Muscle layer of duodenum (tissue), 2 donors: ENCODE data around the gene NUDT9.
"Not testable (repeated sequence)": the region's sequence is repeated elsewhere in the genome, so short reads cannot be mapped to it uniquely, and the experiment has no call there.

Experiments used
- H3K27ac ChIP-seq: one replicate; pipeline ENCODE4 v1.7.0; 2013; ENCODE audit warnings: mild to moderate bottlenecking, low read length
- H3K27me3 ChIP-seq: one replicate; pipeline ENCODE4 v1.7.0; 2013; ENCODE audit warnings: low read depth, mild to moderate bottlenecking, control low read depth, low read length
- H3K36me3 ChIP-seq, 2 donors: one replicate each; pipeline ENCODE4 v1.7.0; 2013; ENCODE audit warnings: low read length in 2 of 2, control low read depth in 1 of 2, mild to moderate bottlenecking in 1 of 2; ENCODE audit not compliant: insufficient read depth in 2 of 2, control insufficient read depth in 1 of 2
- H3K4me1 ChIP-seq, 2 donors: one replicate each; pipeline ENCODE4 v1.7.0; 2013; ENCODE audit warnings: low read length in 2 of 2, mild to moderate bottlenecking in 2 of 2, control low read depth in 1 of 2, moderate library complexity in 1 of 2; ENCODE audit not compliant: insufficient read depth in 2 of 2, control insufficient read depth in 1 of 2
- H3K4me3 ChIP-seq, 2 donors: one replicate each; pipeline ENCODE4 v1.7.0; 2013; ENCODE audit warnings: low read length in 2 of 2, low read depth in 1 of 2, mild to moderate bottlenecking in 1 of 2
- H3K9me3 ChIP-seq, 2 donors: one replicate each; pipeline ENCODE4 v1.7.0; 2013; ENCODE audit warnings: low read length in 2 of 2, control low read depth in 1 of 2, mild to moderate bottlenecking in 1 of 2; ENCODE audit not compliant: control insufficient read depth in 1 of 2
- donor health status: healthy.

The NUDT9 gene

GRCh38 chr4:87426865-87427517 lies 4.6 kb downstream of the NUDT9 start:
- H3K9me3 ChIP-seq: no peaks in the 10 kb centered on the region
- no peaks in the 10 kb centered on the region for H3K36me3 ChIP-seq
- no peak overlapping the region for H3K27ac ChIP-seq
- H3K27me3 ChIP-seq: no peaks in the 10 kb centered on the region
- H3K4me1 ChIP-seq: peaks cover 3 to 9% of the 10 kb centered on the region in 2 donors
- H3K4me3 ChIP-seq: no peak overlapping the region

GRCh38 chr4:87427518-87427868 lies 5.1 kb downstream of the NUDT9 start:
- H3K4me1 ChIP-seq: peaks cover 3 to 9% of the 10 kb centered on the region in 2 donors
- no peak overlapping the region for H3K4me3 ChIP-seq
- H3K27ac ChIP-seq: no peak overlapping the region
- H3K36me3 ChIP-seq: no peaks in the 10 kb centered on the region
- no peaks in the 10 kb centered on the region for H3K9me3 ChIP-seq
- H3K27me3 ChIP-seq: no peaks in the 10 kb centered on the region

GRCh38 chr4:87428979-87429378 lies 6.6 kb downstream of the NUDT9 start:
- Histone ChIP-seq H3K9me3 (no peaks in the 10 kb centered on the region), H3K27ac (no peak overlapping the region), H3K4me1 (peaks cover 0 to 3% of the 10 kb centered on the region in 2 donors), H3K4me3 (no peak overlapping the region), H3K36me3 (no peaks in the 10 kb centered on the region), H3K27me3 (no peaks in the 10 kb centered on the region)

GRCh38 chr4:87430038-87430437 lies 7.7 kb downstream of the NUDT9 start:
- no peaks in the 10 kb centered on the region for H3K4me1 ChIP-seq

GRCh38 chr4:87433342-87433741 lies 11.0 kb downstream of the NUDT9 start:
- no peak overlapping the region for H3K27ac ChIP-seq
- no peaks in the 10 kb centered on the region for H3K4me1 ChIP-seq
- no peaks in the 10 kb centered on the region for H3K27me3 ChIP-seq
- H3K9me3 ChIP-seq: no peaks in the 10 kb centered on the region
- no peak overlapping the region for H3K4me3 ChIP-seq
- peaks cover 3 to 7% of the 10 kb centered on the region in 2 donors for H3K36me3 ChIP-seq

More at GRCh38 chr4:87430038-87430437, 7.7 kb downstream of the NUDT9 start:
- no peaks in the 10 kb centered on the region for H3K9me3 ChIP-seq
- H3K36me3 ChIP-seq: peaks cover 0 to 2% of the 10 kb centered on the region in 2 donors
- H3K4me3 ChIP-seq: no peak overlapping the region
- H3K27ac ChIP-seq: no peak overlapping the region
- H3K27me3 ChIP-seq: no peaks in the 10 kb centered on the region

GRCh38 chr4:87442889-87443288 lies 20.5 kb downstream of the NUDT9 start:
- Histone ChIP-seq H3K36me3 (peaks cover 14 to 40% of the 10 kb centered on the region in 2 donors), H3K27ac (no peak overlapping the region), H3K4me1 (peaks cover 0 to 4% of the 10 kb centered on the region in 2 donors), H3K27me3 (no peaks in the 10 kb centered on the region), H3K9me3 (no peaks in the 10 kb centered on the region), H3K4me3 (no peak overlapping the region)

GRCh38 chr4:87444741-87445140 lies 22.4 kb downstream of the NUDT9 start:
- Histone ChIP-seq H3K36me3 (peaks cover 21 to 40% of the 10 kb centered on the region in 2 donors), H3K9me3 (no peaks in the 10 kb centered on the region), H3K4me3 (no peak overlapping the region), H3K27ac (no peak overlapping the region), H3K27me3 (no peaks in the 10 kb centered on the region), H3K4me1 (peaks cover 0 to 4% of the 10 kb centered on the region in 2 donors)

- Histone ChIP-seq H3K4me1 (peaks cover 0 to 4% of the 10 kb centered on the region in 2 donors), H3K27me3 (no peaks in the 10 kb centered on the region), H3K9me3 (no peaks in the 10 kb centered on the region), H3K36me3 (peaks cover 19 to 46% of the 10 kb centered on the region in 2 donors), H3K4me3 (no peak overlapping the region), H3K27ac (no peak overlapping the region)
Measured at GRCh38 chr4:87445964-87446363, 23.6 kb downstream of the NUDT9 start.

- peaks cover 19 to 49% of the 10 kb centered on the region in 2 donors for H3K36me3 ChIP-seq
- H3K9me3 ChIP-seq, H3K27me3 ChIP-seq, H3K4me1 ChIP-seq, H3K4me3 ChIP-seq, H3K27ac ChIP-seq: not testable (repeated sequence)
Measured at GRCh38 chr4:87446375-87446774, 24.0 kb downstream of the NUDT9 start.

GRCh38 chr4:87451537-87451936 lies 29.2 kb downstream of the NUDT9 start:
- Histone ChIP-seq H3K4me1 (peaks cover 0 to 4% of the 10 kb centered on the region in 2 donors), H3K36me3 (peaks cover 17 to 21% of the 10 kb centered on the region in 2 donors), H3K4me3 (no peak overlapping the region), H3K27ac (no peak overlapping the region), H3K9me3 (no peaks in the 10 kb centered on the region), H3K27me3 (no peaks in the 10 kb centered on the region)

GRCh38 chr4:87458913-87459312 lies 36.5 kb downstream of the NUDT9 start:
- Histone ChIP-seq H3K4me1 (no peaks in the 10 kb centered on the region), H3K4me3 (no peak overlapping the region), H3K9me3 (no peaks in the 10 kb centered on the region), H3K27ac (no peak overlapping the region), H3K27me3 (no peaks in the 10 kb centered on the region), H3K36me3 (peaks cover 14 to 18% of the 10 kb centered on the region in 2 donors)

- Histone ChIP-seq H3K4me3 (no peak overlapping the region), H3K36me3 (peaks cover 4 to 14% of the 10 kb centered on the region in 2 donors), H3K27ac (no peak overlapping the region)
Measured at GRCh38 chr4:87461281-87461700, 38.9 kb downstream of the NUDT9 start.

More at GRCh38 chr4:87461281-87461700, 38.9 kb downstream of the NUDT9 start:
- Histone ChIP-seq H3K9me3 (no peaks in the 10 kb centered on the region), H3K4me1 (no peaks in the 10 kb centered on the region), H3K27me3 (no peaks in the 10 kb centered on the region)
